GM18520 (cell line): ENCODE results near the gene DIP2C.
"Not testable (repeated sequence)": the region's sequence is repeated elsewhere in the genome, so short reads cannot be mapped to it uniquely, and the experiment has no call there.

Source experiments
- ATAC-seq: cut with Tn5 transposase; IDR thresholded peaks from one replicate; pipeline ENCODE4 v1.9.1; 2021; ENCODE audit not compliant: unreplicated experiment

Gene DIP2C

DNA sequence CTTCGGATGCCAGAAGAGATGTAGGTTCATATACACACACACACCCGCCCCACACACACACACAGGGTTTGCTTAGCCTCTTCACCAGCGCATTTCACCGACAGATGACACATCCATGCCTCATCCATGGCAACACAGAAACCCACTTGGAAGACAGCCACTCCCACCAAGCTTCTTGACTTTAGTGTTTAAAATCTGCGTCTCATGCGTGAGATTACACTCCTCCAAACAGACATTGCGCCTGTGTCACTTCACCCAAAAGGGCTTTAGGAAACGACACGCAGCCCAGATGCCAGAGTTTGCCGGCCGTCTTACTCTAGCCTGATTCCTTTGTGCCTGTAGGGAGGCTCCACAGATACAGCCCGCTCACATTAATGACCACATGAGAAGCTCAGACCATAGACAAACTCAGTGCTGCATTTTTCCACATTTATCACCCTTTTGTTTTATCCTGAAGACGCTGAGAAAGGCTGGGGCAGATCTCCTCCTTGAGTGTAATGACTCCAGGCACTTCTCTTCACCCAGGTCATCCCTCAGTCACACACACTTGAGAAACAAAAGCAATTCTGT is 73.8 kb downstream of the DIP2C start:
- no peak for ATAC-seq

DNA sequence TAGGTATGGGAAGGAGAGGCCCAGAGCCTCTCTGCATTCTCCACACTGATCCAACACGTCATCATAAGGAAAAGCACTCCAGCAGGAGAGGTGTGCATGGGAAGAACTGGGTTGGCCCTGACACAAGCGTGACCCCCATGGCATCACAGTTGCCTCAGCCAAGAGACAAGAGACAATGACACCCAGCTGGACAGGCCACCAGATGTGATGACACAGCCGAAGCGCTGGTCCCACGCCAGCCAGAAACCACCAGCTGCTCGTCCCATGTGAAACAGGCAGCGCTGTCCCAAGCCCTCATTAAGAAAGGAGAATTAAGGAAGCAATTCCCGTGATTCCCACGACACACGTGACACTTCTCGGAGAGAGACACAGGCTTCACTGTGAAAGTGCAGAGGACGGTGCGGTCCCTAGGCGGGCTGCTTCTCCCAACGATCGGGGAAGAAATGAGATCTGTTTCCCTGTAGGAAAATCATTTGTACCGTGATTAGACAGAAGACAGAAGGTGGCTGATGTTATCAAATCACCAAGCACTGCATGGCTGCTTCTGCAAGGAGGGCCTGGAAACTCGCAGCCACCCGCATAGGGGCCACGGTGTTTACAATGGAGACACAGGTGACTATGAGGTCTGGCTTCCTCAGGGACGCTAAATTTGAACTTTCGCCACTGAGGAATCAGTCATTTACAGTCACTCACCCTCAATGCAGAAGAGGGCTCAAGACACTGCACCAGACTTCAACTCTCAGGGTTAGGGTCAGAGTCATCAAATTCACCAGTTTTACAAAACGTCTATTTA is 74.5 kb downstream of the DIP2C start:
- no peak for ATAC-seq

DNA sequence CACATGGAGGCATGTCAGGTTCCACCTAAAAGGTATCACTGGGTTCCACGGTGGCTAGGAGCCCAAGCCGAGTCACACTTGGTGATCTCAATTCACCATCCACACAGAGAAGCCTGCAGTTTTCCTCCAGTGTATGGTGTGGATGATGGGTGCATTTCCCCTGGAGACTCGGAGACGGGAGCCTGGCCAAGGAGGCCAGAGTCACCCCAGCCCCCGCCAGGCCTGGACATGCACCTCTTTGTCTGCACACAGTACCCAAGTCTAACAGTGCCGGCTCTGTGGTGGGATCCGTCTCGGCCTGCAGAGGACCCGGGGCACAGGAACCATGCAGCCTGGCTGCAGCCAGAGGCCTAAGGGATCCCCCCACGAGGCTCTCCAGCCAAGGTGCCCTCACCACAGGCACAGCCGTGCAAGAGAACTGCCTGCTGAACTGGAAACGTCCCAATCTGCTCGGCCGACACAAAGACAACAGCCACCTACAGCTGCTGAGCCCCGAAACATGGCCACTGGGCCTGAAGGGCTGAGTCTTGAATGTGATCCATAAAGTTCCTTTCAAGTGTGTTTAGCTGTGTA is 75.2 kb downstream of the DIP2C start:
- no peak for ATAC-seq

GRCh38 chr10:613271-614138 is 76.0 kb downstream of the DIP2C start:
- ATAC-seq = no peak

DNA sequence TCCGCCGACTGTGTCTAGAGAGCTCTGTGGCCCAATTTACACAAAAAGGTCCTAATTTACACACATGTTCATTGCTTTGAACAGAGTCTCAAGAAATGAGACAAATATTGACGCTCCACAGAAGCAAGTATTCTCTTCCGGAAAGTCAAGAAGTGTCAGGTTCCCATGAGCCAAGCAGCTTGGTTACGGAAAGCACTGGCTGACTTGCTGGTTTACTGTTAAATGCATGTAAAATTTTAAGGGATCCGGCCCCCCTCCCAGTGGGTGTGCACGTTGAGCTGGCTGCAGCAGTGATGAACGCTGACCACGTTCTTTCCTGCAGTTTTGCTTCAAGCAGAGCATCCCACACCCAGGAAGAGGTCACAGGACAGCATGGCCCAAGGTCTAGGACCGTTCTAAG is 76.8 kb downstream of the DIP2C start:
- ATAC-seq = no peak

- ATAC-seq = not testable (repeated sequence)
Observed at GRCh38 chr10:610642-611305, 78.7 kb downstream of the DIP2C start.

GRCh38 chr10:609868-610545 is 79.5 kb downstream of the DIP2C start:
- ATAC-seq = no peak

DNA sequence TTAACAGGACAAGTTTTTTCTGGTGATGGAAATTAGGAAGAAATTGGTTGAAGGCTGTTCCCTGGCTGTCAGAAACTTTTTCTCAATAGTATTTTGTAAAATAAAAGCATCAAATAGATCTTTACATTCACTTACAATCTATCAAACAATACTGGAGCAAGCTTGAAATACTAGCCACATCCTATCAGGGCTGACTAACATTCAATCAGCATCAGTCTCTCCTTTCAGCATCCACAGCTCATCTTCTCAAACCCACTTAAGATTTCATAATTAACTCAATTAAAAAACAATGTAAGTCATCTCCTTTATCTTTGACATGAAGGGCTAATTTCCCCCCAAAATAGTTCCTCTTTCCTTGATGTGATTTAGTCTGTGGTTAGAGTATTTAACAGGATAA is 80.2 kb downstream of the DIP2C start:
- no peak for ATAC-seq

DNA sequence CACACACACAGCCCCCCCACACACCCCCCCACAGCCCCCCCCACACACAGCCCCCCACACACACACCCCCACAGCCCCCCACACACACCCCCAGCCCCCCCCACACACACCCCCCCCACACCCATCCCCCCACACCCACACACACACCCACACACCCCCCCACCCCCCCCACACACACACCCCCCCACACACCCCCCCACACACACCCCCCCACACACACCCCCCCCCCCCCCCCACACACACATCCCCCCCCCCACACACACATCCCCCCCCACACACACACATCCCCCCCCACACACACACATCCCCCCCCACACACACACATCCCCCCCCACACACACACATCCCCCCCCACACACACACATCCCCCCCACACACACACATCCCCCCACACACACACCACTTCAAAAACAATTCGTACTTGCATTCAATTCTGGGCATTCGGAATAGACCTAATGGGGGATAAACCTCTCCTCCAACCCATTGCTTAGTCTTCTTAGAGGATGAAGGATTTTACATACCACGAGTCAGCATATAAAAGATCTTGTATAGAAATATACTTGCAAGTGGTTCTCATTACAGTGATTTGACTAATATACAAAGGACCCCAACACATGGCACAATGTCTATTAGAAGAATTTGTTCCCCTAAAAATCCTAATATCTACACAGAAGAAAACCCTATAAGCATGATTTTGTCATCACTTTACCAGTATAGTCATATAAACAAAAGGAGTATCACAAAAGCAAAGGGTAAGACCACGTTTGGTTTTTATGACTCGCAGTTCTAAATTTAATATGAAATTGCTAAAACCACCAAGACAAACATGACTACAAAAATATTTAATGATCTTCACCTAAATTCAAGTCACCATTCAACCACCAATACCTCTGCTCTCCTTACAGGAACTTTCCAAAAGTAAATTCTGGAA is 80.9 kb downstream of the DIP2C start:
- no peak for ATAC-seq

DNA sequence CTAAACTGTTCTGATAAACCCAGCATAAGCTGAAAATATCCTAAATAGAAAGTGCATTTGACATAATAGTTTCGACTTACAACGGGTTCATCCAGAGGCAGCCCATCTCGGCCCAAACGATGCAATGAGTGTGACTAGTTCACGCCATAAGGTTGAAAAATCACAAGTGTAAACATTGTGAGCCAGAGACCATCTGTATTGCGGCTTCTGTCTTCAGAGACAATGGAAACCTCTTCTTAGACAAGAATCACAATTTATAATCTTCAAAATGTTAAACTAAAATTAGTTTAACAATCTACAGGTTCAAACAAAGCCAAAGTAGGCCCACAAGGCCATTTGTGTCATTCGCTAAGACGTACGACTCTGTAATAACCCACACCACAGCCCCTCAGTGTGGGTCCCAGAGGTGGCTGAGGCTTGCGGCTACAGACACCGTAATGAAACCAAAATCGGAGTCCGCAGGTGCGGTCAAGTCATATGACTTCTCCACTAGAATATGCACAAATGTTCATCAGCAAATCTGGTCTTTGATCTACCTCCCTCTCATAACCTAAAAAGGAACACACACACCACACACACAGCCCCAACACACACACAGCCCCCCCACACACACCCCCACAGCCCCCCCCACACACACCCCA is 81.8 kb downstream of the DIP2C start:
- ATAC-seq = no peak

GRCh38 chr10:606762-607544 is 82.5 kb downstream of the DIP2C start:
- ATAC-seq = no peak

- ATAC-seq = no peak
Observed at GRCh38 chr10:605632-606325, 83.7 kb downstream of the DIP2C start.

GRCh38 chr10:604716-605631 is 84.5 kb downstream of the DIP2C start:
- no peak for ATAC-seq

DNA sequence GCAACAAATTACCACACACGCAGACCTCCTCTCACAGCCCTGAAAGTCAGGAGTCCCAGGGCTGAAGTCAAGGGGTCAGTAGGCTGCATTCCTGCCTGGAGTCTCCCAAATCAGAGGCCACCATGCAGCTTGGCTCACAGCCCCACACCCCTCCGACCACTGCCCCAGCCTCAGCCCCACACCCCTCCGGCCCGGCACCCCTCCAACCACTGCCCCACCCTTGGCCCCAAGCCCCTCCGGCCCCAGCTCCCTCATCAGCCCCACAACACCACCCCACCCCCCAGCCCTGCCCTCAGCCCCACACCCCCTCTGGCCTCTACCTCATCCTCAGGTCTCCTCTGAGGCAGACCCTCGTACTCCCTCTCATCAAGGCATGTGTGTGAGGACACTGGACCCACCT is 85.7 kb downstream of the DIP2C start:
- ATAC-seq = no peak

GRCh38 chr10:602391-603005 is 87.0 kb downstream of the DIP2C start:
- no peak for ATAC-seq

GRCh38 chr10:601660-601963 is 87.9 kb downstream of the DIP2C start:
- ATAC-seq = no peak
